Measurements from ENCODE around the gene MACROD2.

MACROD2 gene

DNA sequence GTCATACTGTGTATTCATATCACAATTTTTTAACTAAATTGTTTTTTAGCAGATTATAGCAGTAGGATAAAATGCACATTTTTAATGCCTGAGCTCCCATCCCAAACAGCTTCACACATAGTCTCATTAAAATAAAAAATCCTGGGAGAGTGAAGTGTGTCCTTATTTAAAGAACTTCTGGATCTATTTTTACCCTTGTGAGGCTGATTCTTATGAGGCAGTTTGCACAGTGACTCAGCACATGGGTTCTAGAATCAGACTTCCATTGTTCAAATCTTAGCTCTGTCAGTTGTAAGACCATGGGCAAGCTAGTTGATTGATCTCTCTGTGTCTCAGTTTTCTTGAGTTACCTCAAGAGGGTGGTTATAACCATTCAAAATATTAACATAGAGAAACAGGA, 72.3 kb downstream of the MACROD2 start:
- Histone ChIP-seq H3K27me3 (ENCODE audit: low read depth) (no peaks in the 10 kb centered on the region), H3K4me1 (no peaks in the 10 kb centered on the region; the same call in 1 of the 2 replicates), H3K36me3 (replicated peaks) (no peaks in the 10 kb centered on the region), H3K4me3 (no peak overlapping the region), H3K9me3 (no peaks in the 10 kb centered on the region)
- DNase-seq (ENCODE audit: low spot score in 2 of 2): no peak
- in situ Hi-C loops (cut with MboI; ENCODE audit: low sequenced_read_pairs): no loop called here

DNA sequence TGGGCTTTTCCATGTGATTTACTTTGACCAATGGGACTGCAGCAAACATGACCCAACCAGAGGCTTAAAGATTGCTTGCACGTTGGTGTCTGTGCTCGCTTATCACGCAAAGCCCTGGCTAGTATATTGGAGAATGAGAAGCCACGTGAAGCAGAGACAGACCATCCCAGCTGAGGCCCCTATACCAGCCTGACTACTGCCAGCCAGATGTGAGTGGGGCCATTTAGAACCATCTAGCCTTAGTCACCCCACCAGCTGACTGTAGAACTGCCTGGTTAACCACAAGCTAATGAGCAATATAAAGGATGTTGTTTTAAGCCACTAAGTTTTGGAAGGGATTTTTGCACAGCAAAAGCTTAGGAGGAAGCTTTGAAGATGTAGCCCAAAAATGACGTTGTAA, 74.5 kb downstream of the MACROD2 start:
- Histone ChIP-seq H3K4me3 (no peak overlapping the region), H3K36me3 (replicated peaks) (no peaks in the 10 kb centered on the region), H3K4me1 (no peaks in the 10 kb centered on the region), H3K9me3 (no peaks in the 10 kb centered on the region), H3K27me3 (ENCODE audit: low read depth) (no peaks in the 10 kb centered on the region)
- in situ Hi-C loops (cut with MboI; ENCODE audit: low sequenced_read_pairs): no loop called here
- DNase-seq (ENCODE audit: low spot score in 2 of 2): no peak

DNA sequence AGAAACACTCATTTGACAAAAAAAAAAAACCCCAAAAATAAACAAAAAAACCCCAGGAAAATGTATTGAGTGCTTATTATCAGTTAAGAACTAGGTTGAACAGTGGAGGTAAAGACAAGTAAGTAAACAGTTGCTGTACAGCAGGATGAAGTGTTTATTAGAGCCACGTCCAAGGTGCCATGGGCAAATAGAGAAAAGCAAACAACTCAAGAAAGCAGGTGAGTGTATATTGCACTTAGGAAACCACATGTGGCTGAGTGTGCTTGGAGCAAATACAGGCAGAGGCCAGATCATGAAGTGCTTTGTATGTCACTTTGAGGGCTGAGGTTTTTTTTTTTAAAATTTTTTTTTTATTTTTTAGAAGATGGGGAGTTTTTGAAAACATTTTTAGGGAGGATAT, 98.3 kb downstream of the MACROD2 start:
- Histone ChIP-seq H3K36me3 (replicated peaks) (no peaks in the 10 kb centered on the region), H3K27me3 (ENCODE audit: low read depth) (no peaks in the 10 kb centered on the region), H3K4me1 (no peaks in the 10 kb centered on the region), H3K4me3 (no peak overlapping the region), H3K9me3 (no peaks in the 10 kb centered on the region)
- in situ Hi-C loops (cut with MboI; ENCODE audit: low sequenced_read_pairs): no loop called here
- DNase-seq (ENCODE audit: low spot score in 2 of 2): no peak

- Histone ChIP-seq H3K4me1 (no peaks in the 10 kb centered on the region), H3K27me3 (ENCODE audit: low read depth) (no peaks in the 10 kb centered on the region), H3K36me3 (replicated peaks) (no peaks in the 10 kb centered on the region), H3K9me3 (no peaks in the 10 kb centered on the region), H3K4me3 (no peak overlapping the region)
- DNase-seq (ENCODE audit: low spot score in 2 of 2): no peak
- in situ Hi-C loops (cut with MboI; ENCODE audit: low sequenced_read_pairs): no loop called here
Measured at GRCh38 chr20:14098261-14098660, 102.9 kb downstream of the MACROD2 start.

DNA sequence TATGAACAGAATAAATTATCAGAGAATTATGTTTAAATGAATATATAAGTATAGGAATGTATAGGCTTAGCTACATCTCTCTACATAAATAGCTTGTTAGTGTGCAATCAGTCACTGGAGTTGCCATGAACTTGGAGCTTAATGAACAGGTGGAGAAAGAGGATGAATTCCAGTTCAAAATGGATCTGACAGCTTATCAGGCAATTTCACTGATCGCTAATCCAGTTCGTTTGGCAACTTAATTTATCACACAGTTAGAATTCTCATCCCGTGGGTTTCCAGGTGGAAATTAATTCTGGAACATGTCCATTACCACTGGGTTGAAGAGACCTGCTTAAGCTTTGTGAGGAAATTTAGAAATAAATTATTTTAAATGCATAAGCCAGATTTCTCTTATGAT, 118.1 kb downstream of the MACROD2 start:
- no peaks in the 10 kb centered on the region for H3K4me1 ChIP-seq
- no peaks in the 10 kb centered on the region for H3K36me3 ChIP-seq (replicated peaks)
- H3K27me3 ChIP-seq (ENCODE audit: low read depth): peaks cover 3% of the 10 kb centered on the region; the same call in 1 of the 2 replicates
- in situ Hi-C loops (cut with MboI; ENCODE audit: low sequenced_read_pairs): no loop called here
- H3K9me3 ChIP-seq: no peaks in the 10 kb centered on the region
- H3K4me3 ChIP-seq: no peak overlapping the region
- no peak for DNase-seq (ENCODE audit: low spot score in 2 of 2)

GRCh38 chr20:14114065-14114704, 118.9 kb downstream of the MACROD2 start:
- Histone ChIP-seq H3K4me1 (no peaks in the 10 kb centered on the region), H3K27me3 (ENCODE audit: low read depth) (peaks cover 3% of the 10 kb centered on the region; the same call in 1 of the 2 replicates), H3K36me3 (replicated peaks) (no peaks in the 10 kb centered on the region), H3K4me3 (no peak overlapping the region), H3K9me3 (no peaks in the 10 kb centered on the region)
- in situ Hi-C loops (cut with MboI; ENCODE audit: low sequenced_read_pairs): no loop called here
- no peak for DNase-seq (ENCODE audit: low spot score in 2 of 2)

GRCh38 chr20:14116037-14116436, 120.7 kb downstream of the MACROD2 start:
- Histone ChIP-seq H3K27me3 (ENCODE audit: low read depth) (peaks cover 3% of the 10 kb centered on the region; the same call in 1 of the 2 replicates), H3K4me1 (no peaks in the 10 kb centered on the region), H3K4me3 (no peak overlapping the region), H3K9me3 (no peaks in the 10 kb centered on the region), H3K36me3 (replicated peaks) (no peaks in the 10 kb centered on the region)
- no peak for DNase-seq (ENCODE audit: low spot score in 2 of 2)
- in situ Hi-C loops (cut with MboI; ENCODE audit: low sequenced_read_pairs): no loop called here

DNA sequence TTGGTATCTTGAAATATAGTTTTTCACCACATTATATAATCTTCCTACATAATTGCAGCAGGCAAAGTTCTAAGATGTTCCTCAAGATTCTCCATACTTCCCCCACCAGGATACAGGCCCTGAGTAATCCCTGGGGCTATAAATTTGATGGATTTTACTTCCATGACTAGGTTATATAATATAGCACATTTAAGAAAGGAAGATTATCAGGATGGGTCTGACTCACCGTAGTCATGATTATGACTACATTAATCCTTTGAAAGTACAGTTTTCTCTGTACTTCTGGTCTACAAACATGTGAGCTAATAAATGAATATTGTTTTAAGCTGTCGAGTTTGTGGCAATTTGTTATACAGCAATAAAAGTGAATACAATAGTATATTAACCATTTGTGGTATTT, 122.5 kb downstream of the MACROD2 start:
- H3K9me3 ChIP-seq: no peaks in the 10 kb centered on the region

DNA sequence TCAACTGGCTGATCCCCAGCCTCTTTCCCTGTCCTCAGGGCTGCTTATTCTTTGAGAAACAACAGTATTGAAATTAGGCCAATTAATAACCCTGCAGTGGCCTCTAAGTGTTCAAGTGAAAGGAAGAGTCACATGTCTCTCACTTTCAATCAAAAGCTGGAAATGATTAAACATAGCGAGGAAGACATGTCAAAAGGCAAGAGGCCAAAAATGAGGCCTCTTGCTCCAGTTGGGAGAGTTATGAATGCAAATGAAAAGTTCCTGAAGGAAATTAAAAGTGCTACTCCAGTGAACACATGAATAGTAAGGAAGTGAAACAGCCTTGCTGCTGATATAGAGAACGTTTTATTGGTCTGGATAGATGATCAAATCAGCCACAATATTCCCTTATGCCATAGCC, 131.5 kb downstream of the MACROD2 start:
- H3K36me3 ChIP-seq (replicated peaks): no peaks in the 10 kb centered on the region
- no peak overlapping the region for H3K4me3 ChIP-seq
- no peaks in the 10 kb centered on the region for H3K9me3 ChIP-seq
- in situ Hi-C loops (cut with MboI; ENCODE audit: low sequenced_read_pairs): no loop called here
- DNase-seq (ENCODE audit: low spot score in 2 of 2): no peak
- no peaks in the 10 kb centered on the region for H3K27me3 ChIP-seq (ENCODE audit: low read depth)
- H3K4me1 ChIP-seq: no peaks in the 10 kb centered on the region

More for the DNA sequence above, 122.5 kb downstream of the MACROD2 start:
- no peak overlapping the region for H3K4me3 ChIP-seq
- no peak for DNase-seq (ENCODE audit: low spot score in 2 of 2)
- in situ Hi-C loops (cut with MboI; ENCODE audit: low sequenced_read_pairs): no loop called here
- no peaks in the 10 kb centered on the region for H3K4me1 ChIP-seq
- no peaks in the 10 kb centered on the region for H3K36me3 ChIP-seq (replicated peaks)
- H3K27me3 ChIP-seq (ENCODE audit: low read depth): peaks cover 3% of the 10 kb centered on the region; the same call in 1 of the 2 replicates

DNA sequence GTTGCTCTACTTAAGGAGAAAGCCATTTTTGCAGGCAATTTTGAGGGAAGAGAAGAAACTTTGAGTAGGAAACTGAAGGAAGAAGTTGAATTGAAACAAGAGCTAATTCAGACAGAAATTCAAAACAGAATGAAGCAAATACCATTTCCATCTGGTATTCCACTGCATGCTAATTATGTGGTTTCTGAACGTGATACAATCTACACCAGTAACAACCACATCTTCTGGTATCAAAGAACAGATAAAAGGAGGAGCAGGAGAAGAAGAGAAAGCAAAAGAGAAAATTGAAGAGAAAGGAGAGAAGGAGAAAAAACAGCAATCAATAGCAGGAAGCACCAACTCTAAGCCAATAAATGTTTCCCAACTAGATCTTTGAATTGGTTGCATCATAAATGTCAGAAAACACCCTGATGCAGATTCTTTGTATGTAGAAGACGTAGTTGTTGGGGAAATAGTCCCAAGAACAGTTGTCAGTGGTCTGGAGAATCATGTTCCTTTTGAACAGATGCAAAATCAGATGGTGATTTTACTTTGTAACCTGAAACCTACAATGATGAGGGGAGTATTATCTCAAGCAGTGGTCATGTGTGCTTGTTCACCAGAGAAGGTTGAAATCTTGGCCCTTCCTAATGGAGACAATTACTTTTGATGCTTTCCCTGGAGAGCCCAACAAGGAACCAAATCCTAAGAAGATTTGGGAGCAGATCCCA, 132.4 kb downstream of the MACROD2 start:
- Histone ChIP-seq H3K4me1 (no peaks in the 10 kb centered on the region), H3K4me3 (no peak overlapping the region), H3K36me3 (replicated peaks) (no peaks in the 10 kb centered on the region), H3K27me3 (ENCODE audit: low read depth) (no peaks in the 10 kb centered on the region), H3K9me3 (no peaks in the 10 kb centered on the region)
- in situ Hi-C loops (cut with MboI; ENCODE audit: low sequenced_read_pairs): no loop called here
- DNase-seq (ENCODE audit: low spot score in 2 of 2): no peak

DNA sequence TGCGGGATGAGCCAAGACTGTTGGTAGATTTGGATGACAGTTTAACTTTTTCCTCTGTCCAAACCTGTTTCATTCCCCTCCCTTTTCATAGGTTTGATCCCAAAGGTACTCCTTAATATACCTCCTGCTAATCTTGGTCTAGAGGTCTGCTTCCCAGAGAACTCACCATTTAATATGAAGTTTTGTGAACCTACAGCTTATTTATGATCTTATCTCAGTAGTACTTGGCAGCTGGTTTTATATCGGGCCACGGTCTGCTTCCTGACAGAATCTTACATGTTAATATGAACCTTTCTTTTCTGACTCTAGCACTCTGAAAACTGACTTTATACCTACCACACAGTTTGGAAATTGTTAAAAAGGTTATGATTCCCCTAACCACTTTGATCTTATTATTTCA, 138.7 kb downstream of the MACROD2 start:
- no peaks in the 10 kb centered on the region for H3K9me3 ChIP-seq
- DNase-seq (ENCODE audit: low spot score in 2 of 2): no peak
- no peaks in the 10 kb centered on the region for H3K36me3 ChIP-seq (replicated peaks)
- no peaks in the 10 kb centered on the region for H3K27me3 ChIP-seq (ENCODE audit: low read depth)
- no peak overlapping the region for H3K4me3 ChIP-seq
- H3K4me1 ChIP-seq: no peaks in the 10 kb centered on the region
- in situ Hi-C loops (cut with MboI; ENCODE audit: low sequenced_read_pairs): no loop called here

GRCh38 chr20:14142171-14142570, 146.9 kb downstream of the MACROD2 start:
- H3K27me3 ChIP-seq (ENCODE audit: low read depth): no peaks in the 10 kb centered on the region
- DNase-seq (ENCODE audit: low spot score in 2 of 2): peak; percentile 16 to 19
- no peaks in the 10 kb centered on the region for H3K36me3 ChIP-seq (replicated peaks)
- H3K9me3 ChIP-seq: no peaks in the 10 kb centered on the region
- no peaks in the 10 kb centered on the region for H3K4me1 ChIP-seq
- no peak overlapping the region for H3K4me3 ChIP-seq
- in situ Hi-C loops (cut with MboI; ENCODE audit: low sequenced_read_pairs): no loop called here

DNA sequence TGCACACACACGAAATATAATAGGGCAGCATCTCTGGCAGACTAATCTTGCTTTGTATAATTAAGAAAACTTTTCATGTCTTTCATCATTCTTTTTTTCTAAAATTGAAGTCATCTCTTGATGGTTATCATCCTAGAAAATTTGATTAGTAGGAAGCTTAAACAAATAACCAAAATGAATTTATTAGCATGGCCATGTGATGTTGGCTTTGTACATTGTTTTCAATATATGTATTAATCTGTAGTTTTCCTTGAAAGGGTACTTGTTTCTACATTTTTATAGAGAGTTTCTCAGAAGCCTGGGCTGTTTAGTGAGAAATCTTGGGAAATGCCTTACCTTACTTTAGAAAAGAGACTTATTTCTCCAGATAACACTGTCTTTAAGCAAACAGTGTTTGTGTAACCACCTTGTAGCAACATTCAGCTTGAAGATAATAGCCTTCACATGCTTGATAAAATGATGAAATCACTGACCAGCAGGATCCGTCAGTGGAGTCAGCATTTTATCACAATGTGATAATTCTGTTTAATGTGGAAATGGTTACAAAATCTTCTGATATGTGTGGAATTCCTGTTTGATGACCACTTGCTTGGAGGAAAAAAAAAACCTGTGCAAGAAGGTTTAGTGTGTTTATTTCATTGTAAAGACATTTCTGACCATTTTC, 147.8 kb downstream of the MACROD2 start:
- no peaks in the 10 kb centered on the region for H3K27me3 ChIP-seq (ENCODE audit: low read depth)
- no peaks in the 10 kb centered on the region for H3K36me3 ChIP-seq (replicated peaks)
- H3K4me1 ChIP-seq: no peaks in the 10 kb centered on the region
- no peak overlapping the region for H3K4me3 ChIP-seq
- DNase-seq (ENCODE audit: low spot score in 2 of 2): no peak
- in situ Hi-C loops (cut with MboI; ENCODE audit: low sequenced_read_pairs): no loop called here
- no peaks in the 10 kb centered on the region for H3K9me3 ChIP-seq

- no peaks in the 10 kb centered on the region for H3K36me3 ChIP-seq (replicated peaks)
- H3K27me3 ChIP-seq (ENCODE audit: low read depth): peaks cover 4% of the 10 kb centered on the region; the same call in 1 of the 2 replicates
- in situ Hi-C loops (cut with MboI; ENCODE audit: low sequenced_read_pairs): no loop called here
- DNase-seq (ENCODE audit: low spot score in 2 of 2): no peak
- H3K9me3 ChIP-seq: no peaks in the 10 kb centered on the region
- no peak overlapping the region for H3K4me3 ChIP-seq
- no peaks in the 10 kb centered on the region for H3K4me1 ChIP-seq
Measured at GRCh38 chr20:14148042-14148441, 152.7 kb downstream of the MACROD2 start.

Measured in HAP-1 (cell line).